Measurements from ENCODE around the gene NCAM1. TPM values are rescaled to one million over a fixed set of nuclear protein-coding genes. Genes with fewer than 3 reads are reported as not detected.

NCAM1 gene
- total RNA-seq, 1 experiment from 2014 or later = 12.0 TPM

DNA sequence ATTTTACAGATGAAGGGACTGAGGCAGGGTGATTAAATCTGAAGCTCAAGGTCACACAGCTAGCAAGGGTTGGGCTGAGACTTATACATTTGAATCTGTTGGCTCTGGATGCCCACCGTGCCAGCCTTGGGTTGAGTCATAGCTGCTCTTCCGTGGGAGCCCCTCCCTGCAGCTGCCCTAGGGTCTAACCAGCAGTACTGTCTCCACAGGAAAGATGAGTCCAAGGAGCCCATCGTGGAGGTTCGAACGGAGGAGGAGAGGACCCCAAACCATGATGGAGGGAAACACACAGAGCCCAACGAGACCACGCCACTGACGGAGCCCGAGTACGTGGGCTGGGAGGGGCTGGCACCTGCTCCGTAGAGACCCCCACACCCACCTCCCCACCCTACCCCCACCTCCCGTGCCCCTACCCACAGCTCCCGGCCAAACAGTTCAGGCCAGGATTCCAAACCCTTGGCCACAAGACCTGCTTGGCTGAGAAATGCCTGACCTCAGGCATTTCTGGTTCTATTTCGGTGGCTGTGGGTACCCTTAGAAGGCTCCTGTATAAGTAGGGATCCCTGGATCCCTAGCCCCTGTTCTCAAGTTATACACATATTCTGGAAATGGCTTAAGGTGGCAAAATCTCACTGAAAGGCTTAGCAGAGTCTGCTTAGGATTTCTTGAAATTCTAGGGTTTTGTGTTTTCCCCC lies 310.5 kb downstream of the NCAM1 start:
- intact Hi-C loops (cut with micrococcal nuclease; ENCODE audit: unreplicated experiment) = no loop called here
- no peaks in the 10 kb centered on the region for H3K9me3 ChIP-seq (ENCODE audit: low read depth, low read length, poor library complexity, severe bottlenecking)
- POLR2A ChIA-PET (ENCODE audit: low non-redundant PET) = no interaction called here
- TF ChIP-seq, protein P1, sequence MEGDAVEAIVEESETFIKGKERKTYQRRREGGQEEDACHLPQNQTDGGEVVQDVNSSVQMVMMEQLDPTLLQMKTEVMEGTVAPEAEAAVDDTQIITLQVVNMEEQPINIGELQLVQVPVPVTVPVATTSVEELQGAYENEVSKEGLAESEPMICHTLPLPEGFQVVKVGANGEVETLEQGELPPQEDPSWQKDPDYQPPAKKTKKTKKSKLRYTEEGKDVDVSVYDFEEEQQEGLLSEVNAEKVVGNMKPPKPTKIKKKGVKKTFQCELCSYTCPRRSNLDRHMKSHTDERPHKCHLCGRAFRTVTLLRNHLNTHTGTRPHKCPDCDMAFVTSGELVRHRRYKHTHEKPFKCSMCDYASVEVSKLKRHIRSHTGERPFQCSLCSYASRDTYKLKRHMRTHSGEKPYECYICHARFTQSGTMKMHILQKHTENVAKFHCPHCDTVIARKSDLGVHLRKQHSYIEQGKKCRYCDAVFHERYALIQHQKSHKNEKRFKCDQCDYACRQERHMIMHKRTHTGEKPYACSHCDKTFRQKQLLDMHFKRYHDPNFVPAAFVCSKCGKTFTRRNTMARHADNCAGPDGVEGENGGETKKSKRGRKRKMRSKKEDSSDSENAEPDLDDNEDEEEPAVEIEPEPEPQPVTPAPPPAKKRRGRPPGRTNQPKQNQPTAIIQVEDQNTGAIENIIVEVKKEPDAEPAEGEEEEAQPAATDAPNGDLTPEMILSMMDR (conservative IDR thresholded peaks at IDR 0.05; ENCODE audit: low read depth, low read length) = no peak
- no peak for TF ChIP-seq EZH2 (IDR thresholded peaks at IDR 0.05; ENCODE audit: borderline replicate concordance, low read depth, low read length, poor library complexity, severe bottlenecking)
- H3K36me3 ChIP-seq (ENCODE audit: insufficient read depth, low read length, poor library complexity, severe bottlenecking) = no peaks in the 10 kb centered on the region
- DNase-seq (ENCODE audit: low spot score) = no peak
- no peaks in the 10 kb centered on the region for H3K4me1 ChIP-seq (ENCODE audit: insufficient read depth, low read length, poor library complexity, severe bottlenecking)
- no peaks in the 10 kb centered on the region for H3K27me3 ChIP-seq (replicated peaks; ENCODE audit: insufficient read depth, low read depth, low read length, poor library complexity)
- no peak overlapping the region for H3K27ac ChIP-seq (ENCODE audit: low read depth, low read length, poor library complexity, severe bottlenecking)
- no TSS peak for BruUV-seq (replicated peaks)
- H3K4me3 ChIP-seq (ENCODE audit: low read depth, low read length, poor library complexity, severe bottlenecking) = no peak overlapping the region
- CTCF ChIA-PET = interaction anchor here (1.1 kb wide), 1 partner anchor 9 kb away, joined by 3 read pairs; no protein-coding TSS in a partner anchor

DNA sequence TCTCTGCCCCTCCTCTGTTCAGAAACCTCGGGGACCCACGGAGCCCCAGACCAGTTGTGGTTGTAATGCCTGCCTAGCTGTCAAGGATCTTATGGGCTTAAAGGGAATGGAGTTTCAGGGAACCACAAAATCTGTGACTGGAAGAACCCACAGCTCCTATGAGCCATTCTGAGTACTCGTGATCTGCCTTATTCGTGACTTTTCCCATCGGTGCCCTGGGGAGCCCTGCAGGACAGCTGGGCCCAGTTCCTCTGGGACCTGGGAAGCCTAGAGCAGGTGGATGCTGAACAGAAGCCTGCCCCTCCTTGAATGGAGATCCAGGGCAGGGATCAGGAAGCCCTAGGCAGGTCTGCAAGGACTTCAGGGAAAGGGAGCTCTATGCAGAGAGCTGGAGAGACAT lies 311.1 kb downstream of the NCAM1 start:
- Histone ChIP-seq H3K4me1 (ENCODE audit: insufficient read depth, low read length, poor library complexity, severe bottlenecking) (no peaks in the 10 kb centered on the region), H3K4me3 (ENCODE audit: low read depth, low read length, poor library complexity, severe bottlenecking) (no peak overlapping the region), H3K9me3 (ENCODE audit: low read depth, low read length, poor library complexity, severe bottlenecking) (no peaks in the 10 kb centered on the region), H3K27me3 (replicated peaks; ENCODE audit: insufficient read depth, low read depth, low read length, poor library complexity) (no peaks in the 10 kb centered on the region), H3K27ac (ENCODE audit: low read depth, low read length, poor library complexity, severe bottlenecking) (no peak overlapping the region), H3K36me3 (ENCODE audit: insufficient read depth, low read length, poor library complexity, severe bottlenecking) (no peaks in the 10 kb centered on the region)
- intact Hi-C loops (cut with micrococcal nuclease; ENCODE audit: unreplicated experiment) = no loop called here
- DNase-seq (ENCODE audit: low spot score) = no peak
- ChIA-PET POLR2A (ENCODE audit: low non-redundant PET) (no interaction called here), CTCF (interaction anchor here (1.1 kb wide), 1 partner anchor 9 kb away, joined by 3 read pairs; no protein-coding TSS in a partner anchor)
- no peak for TF ChIP-seq EZH2 (IDR thresholded peaks at IDR 0.05; ENCODE audit: borderline replicate concordance, low read depth, low read length, poor library complexity, severe bottlenecking)
- TF ChIP-seq, protein P1 (conservative IDR thresholded peaks at IDR 0.05; ENCODE audit: low read depth, low read length) = no peak
- BruUV-seq (replicated peaks) = no TSS peak

DNA sequence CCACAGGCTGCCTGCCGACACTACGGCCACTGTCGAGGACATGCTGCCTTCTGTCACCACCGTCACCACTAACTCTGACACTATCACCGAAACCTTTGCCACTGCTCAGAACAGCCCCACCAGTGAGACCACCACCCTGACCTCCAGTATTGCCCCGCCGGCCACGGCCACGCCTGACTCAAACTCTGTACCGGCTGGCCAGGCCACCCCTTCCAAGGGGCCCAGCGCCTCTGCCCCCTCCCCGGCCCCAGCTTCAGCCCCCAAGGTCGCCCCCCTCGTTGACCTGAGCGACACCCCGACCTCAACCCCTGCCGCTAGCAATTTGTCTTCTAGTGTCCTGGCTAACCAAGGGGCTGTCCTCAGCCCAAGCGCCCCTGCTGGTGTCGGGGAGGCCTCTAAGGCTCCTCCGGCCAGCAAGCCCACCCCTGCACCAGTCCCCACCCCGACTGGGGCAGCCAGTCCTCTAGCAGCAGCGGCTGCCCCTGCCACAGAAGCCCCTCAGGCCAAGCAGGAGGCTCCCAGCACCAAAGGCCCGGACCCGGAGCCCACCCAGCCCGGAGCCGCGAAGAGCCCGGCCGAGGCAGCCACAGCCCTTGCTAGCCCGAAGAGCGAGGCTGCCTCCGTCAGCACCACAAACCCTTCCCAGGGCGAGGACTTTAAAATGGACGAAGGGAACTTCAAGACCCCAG lies 311.9 kb downstream of the NCAM1 start:
- intact Hi-C loops (cut with micrococcal nuclease; ENCODE audit: unreplicated experiment) = no loop called here
- Histone ChIP-seq H3K9me3 (ENCODE audit: low read depth, low read length, poor library complexity, severe bottlenecking) (no peaks in the 10 kb centered on the region), H3K27me3 (replicated peaks; ENCODE audit: insufficient read depth, low read depth, low read length, poor library complexity) (no peaks in the 10 kb centered on the region), H3K4me3 (ENCODE audit: low read depth, low read length, poor library complexity, severe bottlenecking) (no peak overlapping the region), H3K36me3 (ENCODE audit: insufficient read depth, low read length, poor library complexity, severe bottlenecking) (no peaks in the 10 kb centered on the region), H3K27ac (ENCODE audit: low read depth, low read length, poor library complexity, severe bottlenecking) (no peak overlapping the region), H3K4me1 (ENCODE audit: insufficient read depth, low read length, poor library complexity, severe bottlenecking) (no peaks in the 10 kb centered on the region)
- TF ChIP-seq, protein P1 (conservative IDR thresholded peaks at IDR 0.05; ENCODE audit: low read depth, low read length) = no peak
- TF ChIP-seq EZH2 (IDR thresholded peaks at IDR 0.05; ENCODE audit: borderline replicate concordance, low read depth, low read length, poor library complexity, severe bottlenecking) = no peak
- POLR2A ChIA-PET (ENCODE audit: low non-redundant PET) = no interaction called here
- no TSS peak for BruUV-seq (replicated peaks)
- CTCF ChIA-PET = interaction anchor here (0.5 to 1.1 kb wide), 2 partner anchors 10 to 105 kb away, joined by 3 to 6 read pairs; no protein-coding TSS in a partner anchor
- no peak for DNase-seq (ENCODE audit: low spot score)
